Breast epithelium (tissue), 3 donors: Measurements from ENCODE around the gene SAMD11.

Source experiments
- CTCF ChIP-seq, 3 donors: fragments of 450-650 bp; IDR thresholded peaks; one replicate each; pipeline ENCODE4 v1.5.1; 2016 to 2017; ENCODE audit warnings: antibody characterized with exemption in 3 of 3, mild to moderate bottlenecking in 3 of 3, moderate library complexity in 3 of 3
- POLR2A ChIP-seq: fragments of 450-650 bp; IDR thresholded peaks from one replicate; pipeline ENCODE4 v1.6.1; 2016; ENCODE audit warnings: antibody characterized with exemption, mild to moderate bottlenecking, moderate library complexity
- POLR2AphosphoS5 ChIP-seq, 3 donors: sonication (generic); formaldehyde crosslinking; IDR thresholded peaks; one replicate each; pipeline ENCODE4 v1.6.1; 2017; ENCODE audit warnings: antibody characterized with exemption in 3 of 3

- no peak for TF ChIP-seq POLR2A
- TF ChIP-seq CTCF (IDR thresholded peaks at IDR 0.05) = no peak
- no peak for TF ChIP-seq POLR2AphosphoS5 (IDR thresholded peaks at IDR 0.05)
Measured at GRCh38 chr1:932173-932510, 8.4 kb downstream of the SAMD11 start.
